Astrocyte (in vitro differentiated cells and primary cell): ENCODE data around the gene MAG. TPM values are rescaled to one million over a fixed set of nuclear protein-coding genes. Genes with fewer than 3 reads are reported as not detected.

ENCODE experiments used
- DNase-seq: peaks from one replicate; pipeline ENCODE4 v3.0.0-alpha.2; 2010; ENCODE audit warnings: low read depth
- FAIRE-seq: peaks from 2 replicates; lab custom pipeline; 2011; peaks lifted over from hg19 to GRCh38; lab: Jason Lieb, UNC
- H2AFZ ChIP-seq: 2 replicates; pipeline ENCODE4 v1.6.0; 2012; ENCODE audit warnings: low read depth, low read length, inconsistent platforms
- H3K27ac ChIP-seq: 2 replicates; pipeline ENCODE4 v1.5.1; 2011; ENCODE audit warnings: low read depth, low read length, inconsistent platforms
- H3K27me3 ChIP-seq: 2 replicates; pipeline ENCODE4 v1.6.0; 2011; ENCODE audit warnings: low read length, inconsistent platforms; ENCODE audit not compliant: insufficient read depth
- H3K36me3 ChIP-seq: 2 replicates; pipeline ENCODE4 v1.5.1; 2011; ENCODE audit warnings: low read length, inconsistent platforms; ENCODE audit not compliant: insufficient read depth
- H3K4me1 ChIP-seq: 2 replicates; pipeline ENCODE4 v1.5.1; 2011; ENCODE audit warnings: low read length, inconsistent platforms; ENCODE audit not compliant: insufficient read depth
- H3K4me2 ChIP-seq: 2 replicates; pipeline ENCODE4 v1.6.0; 2012; ENCODE audit warnings: low read length, inconsistent platforms
- H3K4me3 ChIP-seq: 2 replicates; pipeline ENCODE4 v1.5.1; 2011; ENCODE audit warnings: low read depth, mild to moderate bottlenecking, low read length, inconsistent platforms; ENCODE audit not compliant: insufficient read depth
- H3K79me2 ChIP-seq: 2 replicates; pipeline ENCODE4 v1.6.0; 2012; ENCODE audit warnings: mild to moderate bottlenecking, low read length, inconsistent platforms; ENCODE audit not compliant: insufficient read depth
- H3K9ac ChIP-seq: 2 replicates; pipeline ENCODE4 v1.6.0; 2012; ENCODE audit warnings: mild to moderate bottlenecking, low read length, inconsistent platforms
- H3K9me3 ChIP-seq: 2 replicates; pipeline ENCODE4 v1.5.1; 2012; ENCODE audit warnings: low read depth, mild to moderate bottlenecking, low read length, inconsistent platforms; ENCODE audit not compliant: insufficient read depth
- H4K20me1 ChIP-seq: 2 replicates; pipeline ENCODE4 v1.6.0; 2012; ENCODE audit warnings: low read length, inconsistent platforms; ENCODE audit not compliant: insufficient read depth
- H3K27ac Mint-ChIP-seq: one replicate; pipeline ENCODE4 v1.8.0; 2021; ENCODE audit warnings: mild to moderate bottlenecking, mixed read lengths; ENCODE audit not compliant: unreplicated experiment
- H3K27me3 Mint-ChIP-seq: one replicate; pipeline ENCODE4 v1.8.0; 2021; ENCODE audit warnings: low read depth, mixed read lengths; ENCODE audit not compliant: unreplicated experiment
- H3K36me3 Mint-ChIP-seq: one replicate; pipeline ENCODE4 v1.8.0; 2021; ENCODE audit warnings: low read depth, mixed read lengths; ENCODE audit not compliant: unreplicated experiment
- H3K4me1 Mint-ChIP-seq: one replicate; pipeline ENCODE4 v1.8.0; 2021; ENCODE audit warnings: low read depth, mixed read lengths; ENCODE audit not compliant: unreplicated experiment
- H3K4me3 Mint-ChIP-seq: one replicate; pipeline ENCODE4 v1.8.0; 2021; ENCODE audit warnings: mild to moderate bottlenecking, moderate library complexity, mixed read lengths; ENCODE audit not compliant: unreplicated experiment
- H3K9me3 Mint-ChIP-seq: one replicate; pipeline ENCODE4 v1.8.0; 2021; ENCODE audit warnings: mild to moderate bottlenecking, mixed read lengths; ENCODE audit not compliant: unreplicated experiment
- EZH2 ChIP-seq: IDR thresholded peaks from 2 replicates; pipeline ENCODE4 v1.6.1; 2012; ENCODE audit warnings: mild to moderate bottlenecking, low read length, inconsistent platforms; ENCODE audit not compliant: insufficient read depth
- microRNA-seq: library from miRNA; unstranded; fragments of <30 nt; microRNA quantifications from one replicate; pipeline ENCODE4 v1.2.0, GENCODE V29; 2020
- total RNA-seq: library from RNA; stranded (reverse); gene quantifications from 2 replicates; pipeline ENCODE4 v1.2.1, GENCODE V29; 2021
- TF ChIP-seq, protein P1 (sequence below): IDR thresholded peaks from 2 replicates; pipeline ENCODE4 v1.5.1; 2011; ENCODE audit warnings: low read depth, mild to moderate bottlenecking, inconsistent platforms, low read length, moderate library complexity; ENCODE audit not compliant: insufficient read depth

The MAG gene
- total RNA-seq, 1 donor from 2014 or later: not detected

DNA sequence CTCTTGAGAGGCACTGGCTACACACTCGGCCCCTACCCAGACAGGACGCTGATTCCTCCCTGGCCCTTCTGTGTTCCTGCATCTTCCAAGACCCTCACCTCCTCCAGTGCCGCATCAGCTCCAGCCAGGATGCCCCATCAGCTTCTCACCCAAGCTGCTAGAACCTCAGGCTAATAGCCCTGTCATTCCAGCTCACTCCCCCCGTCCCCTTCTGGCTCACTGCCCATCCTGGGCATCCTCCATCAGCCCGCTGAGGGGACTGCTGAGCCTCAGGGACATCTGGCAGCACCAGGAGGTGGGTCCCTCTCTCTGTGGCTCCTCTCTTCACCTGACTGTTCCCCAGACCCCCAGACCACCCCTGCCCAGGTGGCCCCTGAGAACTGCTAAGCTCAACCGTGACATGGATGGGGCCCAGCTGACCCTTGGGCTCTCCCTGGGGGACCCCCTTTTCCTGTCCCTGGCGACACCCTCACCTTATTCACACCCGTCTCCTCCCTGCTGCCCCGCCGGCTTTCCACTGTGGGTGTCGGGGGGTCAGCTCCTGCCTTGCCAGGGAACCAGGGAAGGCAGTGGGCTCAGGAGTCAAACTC is 71.1 kb downstream of the MAG start:
- Mint-ChIP-seq H3K9me3 (no peaks in the 10 kb centered on the region), H3K27ac (no peak overlapping the region), H3K36me3 (no peaks in the 10 kb centered on the region), H3K4me1 (no peaks in the 10 kb centered on the region), H3K4me3 (no peak overlapping the region), H3K27me3 (peaks cover 22% of the 10 kb centered on the region)
- no peak for DNase-seq
- H2AFZ ChIP-seq: no peak overlapping the region
- H3K4me3 ChIP-seq: no peak overlapping the region
- no peak for FAIRE-seq
- TF ChIP-seq EZH2: no peak
- TF ChIP-seq, protein P1, sequence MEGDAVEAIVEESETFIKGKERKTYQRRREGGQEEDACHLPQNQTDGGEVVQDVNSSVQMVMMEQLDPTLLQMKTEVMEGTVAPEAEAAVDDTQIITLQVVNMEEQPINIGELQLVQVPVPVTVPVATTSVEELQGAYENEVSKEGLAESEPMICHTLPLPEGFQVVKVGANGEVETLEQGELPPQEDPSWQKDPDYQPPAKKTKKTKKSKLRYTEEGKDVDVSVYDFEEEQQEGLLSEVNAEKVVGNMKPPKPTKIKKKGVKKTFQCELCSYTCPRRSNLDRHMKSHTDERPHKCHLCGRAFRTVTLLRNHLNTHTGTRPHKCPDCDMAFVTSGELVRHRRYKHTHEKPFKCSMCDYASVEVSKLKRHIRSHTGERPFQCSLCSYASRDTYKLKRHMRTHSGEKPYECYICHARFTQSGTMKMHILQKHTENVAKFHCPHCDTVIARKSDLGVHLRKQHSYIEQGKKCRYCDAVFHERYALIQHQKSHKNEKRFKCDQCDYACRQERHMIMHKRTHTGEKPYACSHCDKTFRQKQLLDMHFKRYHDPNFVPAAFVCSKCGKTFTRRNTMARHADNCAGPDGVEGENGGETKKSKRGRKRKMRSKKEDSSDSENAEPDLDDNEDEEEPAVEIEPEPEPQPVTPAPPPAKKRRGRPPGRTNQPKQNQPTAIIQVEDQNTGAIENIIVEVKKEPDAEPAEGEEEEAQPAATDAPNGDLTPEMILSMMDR: no peak
- H4K20me1 ChIP-seq: no peaks in the 10 kb centered on the region
- no peaks in the 10 kb centered on the region for H3K27me3 ChIP-seq
- H3K4me1 ChIP-seq: no peaks in the 10 kb centered on the region
- H3K4me2 ChIP-seq: no peak overlapping the region
- H3K27ac ChIP-seq: no peak overlapping the region
- no peak overlapping the region for H3K9ac ChIP-seq
- H3K36me3 ChIP-seq: no peaks in the 10 kb centered on the region
- no peaks in the 10 kb centered on the region for H3K79me2 ChIP-seq
- no peaks in the 10 kb centered on the region for H3K9me3 ChIP-seq

Small RNA genes lying within 50 kb of the gene (microRNA-seq; reads per million reads assigned to microRNA genes)
- not detected for gene MIR5196

Other genes with a start within 250 kb of the MAG start
- not detected in 2 replicates for gene FXYD3, start 176.3 kb upstream of the MAG start, total RNA-seq
- 0.20 and 0.29 TPM in 2 replicates for gene LGI4, start 157.1 kb upstream of the MAG start, total RNA-seq
- 0.52 and 1.1 TPM in 2 replicates for gene FXYD1, start 153.3 kb upstream of the MAG start, total RNA-seq
- gene FXYD7, start 148.9 kb upstream of the MAG start, total RNA-seq: 0.65 TPM in 1 of 2 replicates, not detected in the other
- 96.9 and 108 TPM in 2 replicates for gene FXYD5, start 137.4 kb upstream of the MAG start, total RNA-seq
- not detected in 2 replicates for gene FAM187B, start 63.4 kb upstream of the MAG start, total RNA-seq
- 8.4 and 18.1 TPM in 2 replicates for gene LSR, start 43.2 kb upstream of the MAG start, total RNA-seq
- gene USF2, start 23.2 kb upstream of the MAG start, total RNA-seq: 68.9 and 70.0 TPM in 2 replicates
- 0.36 and 0.38 TPM in 2 replicates for gene HAMP, start 9.6 kb upstream of the MAG start, total RNA-seq
- not detected in 2 replicates for gene CD22, start 37.0 kb downstream of the MAG start, total RNA-seq
- gene FFAR1, start 55.7 kb downstream of the MAG start, total RNA-seq: not detected in 2 replicates
- not detected in 2 replicates for gene FFAR3, start 66.3 kb downstream of the MAG start, total RNA-seq
- gene GPR42, start 78.9 kb downstream of the MAG start, total RNA-seq: not detected in 2 replicates
- gene FFAR2, start 156.1 kb downstream of the MAG start, total RNA-seq: not detected in 2 replicates
- gene KRTDAP, start 198.3 kb downstream of the MAG start, total RNA-seq: not detected in 2 replicates
- gene DMKN, start 221.5 kb downstream of the MAG start, total RNA-seq: 50.7 and 56.9 TPM in 2 replicates
- 0.18 and 0.38 TPM in 2 replicates for gene SBSN, start 236.2 kb downstream of the MAG start, total RNA-seq
- not detected in 2 replicates for gene GAPDHS, start 241.3 kb downstream of the MAG start, total RNA-seq